MV-4-11 (cell line): ENCODE results near the gene TOMM5.
"Not testable (repeated sequence)": the region's sequence is repeated elsewhere in the genome, so short reads cannot be mapped to it uniquely, and the experiment has no call there.

Source experiments
- DNase-seq: peaks from one replicate; lab custom pipeline; 2025; lab: John Stamatoyannopoulos, UW

Gene TOMM5

DNA sequence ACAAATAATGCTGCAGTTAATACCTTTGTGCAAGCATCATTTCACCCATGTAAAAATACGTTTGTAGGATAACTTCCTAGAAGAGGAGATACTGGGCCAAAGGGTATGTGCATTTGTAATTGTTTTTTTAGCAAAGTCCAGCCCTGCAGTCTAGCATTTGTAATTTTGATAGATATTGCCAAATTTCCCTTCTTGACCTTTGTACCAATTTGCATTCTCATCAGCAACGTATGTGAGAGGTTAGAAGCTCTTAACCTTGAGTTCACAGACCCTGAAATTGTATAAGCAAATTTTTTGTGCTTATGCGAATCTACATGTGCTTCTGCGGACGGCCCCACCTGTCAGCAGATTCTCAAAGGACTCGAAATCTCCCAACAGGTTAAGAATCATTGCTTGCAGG lies 18.6 kb upstream of the TOMM5 start:
- DNase-seq = no peak

DNA sequence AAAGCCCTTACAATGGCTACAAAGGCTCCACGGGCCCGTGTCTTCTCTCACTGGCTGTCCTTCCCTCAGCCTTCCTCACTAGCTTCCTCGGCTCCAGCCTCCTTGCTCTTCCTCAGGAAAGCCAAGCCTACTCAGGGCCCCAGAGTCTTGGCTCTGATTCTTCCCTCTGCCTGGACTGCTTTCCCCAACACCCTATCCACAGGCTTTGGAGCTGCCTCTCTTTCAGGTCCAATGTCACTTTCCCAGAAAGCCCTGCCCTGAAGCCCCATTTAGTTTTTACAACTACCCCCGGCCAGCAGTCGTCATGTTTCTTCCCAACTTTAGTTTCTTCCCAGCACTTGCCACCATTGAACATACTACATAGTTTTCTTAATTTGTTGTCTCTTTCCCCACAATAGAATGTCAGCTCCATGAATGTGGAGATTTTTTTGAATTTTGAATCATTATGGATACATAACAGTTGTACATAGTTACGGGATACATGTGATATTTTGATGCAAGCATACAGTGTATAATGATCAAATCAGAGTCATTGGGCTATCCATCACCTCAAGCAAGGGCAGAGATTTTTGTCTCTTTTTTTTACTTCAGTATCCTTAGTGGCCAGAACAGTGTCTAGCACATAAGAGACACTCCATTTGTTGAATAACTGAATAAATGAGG lies 17.5 kb upstream of the TOMM5 start:
- DNase-seq = no peak

DNA sequence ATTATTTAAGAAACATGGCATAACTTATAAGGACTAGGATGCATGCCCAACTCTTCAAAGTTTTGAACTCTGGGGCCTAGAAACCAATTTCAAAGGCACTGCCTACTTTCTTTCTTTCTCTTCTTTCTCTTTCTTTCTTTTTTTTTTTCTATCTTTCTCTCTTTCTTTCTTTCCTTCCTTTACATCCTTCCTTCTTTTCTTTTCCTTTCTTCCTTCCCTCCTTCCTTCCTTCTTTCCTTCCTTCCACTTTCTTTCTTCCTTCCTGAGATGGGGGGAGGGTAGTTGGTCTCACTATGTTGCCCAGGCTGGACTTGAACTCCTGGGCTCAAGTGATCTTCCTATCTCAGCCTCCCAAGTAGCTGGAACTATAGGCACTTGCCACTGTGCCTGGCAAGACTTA lies 15.9 kb upstream of the TOMM5 start:
- DNase-seq = no peak

DNA sequence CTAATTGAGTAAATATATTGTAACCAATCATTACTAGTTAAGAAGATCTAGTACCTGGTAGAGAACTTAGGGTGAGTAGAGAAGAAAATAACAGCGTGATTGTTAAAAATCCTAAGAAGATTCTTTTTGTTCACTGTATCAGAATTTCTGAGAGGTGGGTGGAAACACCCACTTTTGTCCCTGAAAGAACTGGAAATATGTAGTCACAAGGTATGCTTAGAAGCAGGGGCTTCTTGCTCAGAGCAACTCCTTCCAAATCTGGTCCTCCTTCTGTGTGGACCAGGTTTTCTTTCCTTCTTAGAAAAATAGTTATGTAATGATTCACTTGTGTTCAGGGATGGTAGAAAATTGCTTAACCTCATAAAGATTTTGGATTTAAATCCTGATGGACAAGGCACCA lies 11.9 kb upstream of the TOMM5 start:
- no peak for DNase-seq

DNA sequence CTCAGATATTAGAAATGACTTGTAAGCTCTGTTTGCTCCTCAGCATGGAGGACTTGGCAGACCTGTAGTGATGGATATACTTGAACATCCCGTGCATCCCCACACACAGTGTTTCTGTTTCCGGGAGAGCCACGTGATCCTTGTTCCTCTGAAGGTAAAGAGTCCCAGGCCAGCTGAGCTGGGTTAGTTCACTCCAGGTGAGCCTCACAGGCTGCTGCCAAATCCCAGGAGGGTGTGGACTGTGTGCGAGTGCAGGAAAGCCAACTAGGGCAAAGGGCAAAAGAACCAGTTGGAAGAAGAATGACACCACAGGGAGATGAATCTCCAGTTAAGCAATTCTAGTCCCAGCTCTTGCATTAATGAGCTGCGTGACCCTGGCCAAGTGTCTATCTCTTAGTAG lies 10.4 kb upstream of the TOMM5 start:
- no peak for DNase-seq

DNA sequence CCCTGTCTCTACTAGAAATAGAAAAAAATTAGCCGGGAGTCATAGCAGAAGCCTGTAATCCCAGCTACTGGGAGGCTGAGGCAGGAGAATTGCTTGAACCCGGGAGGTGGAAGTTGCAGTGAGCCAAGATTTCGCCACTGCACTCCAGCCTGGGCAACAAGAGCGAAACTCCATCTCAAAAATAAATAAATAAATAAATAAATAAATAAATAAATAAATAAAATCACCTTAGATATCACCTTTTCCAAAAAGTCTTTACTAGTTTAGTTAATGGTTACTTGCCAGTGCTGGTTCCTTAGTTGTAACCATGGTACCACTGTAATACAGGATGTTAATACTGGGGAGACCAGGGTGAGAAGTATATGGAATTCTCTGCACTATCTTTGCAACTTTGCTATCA lies 9.7 kb upstream of the TOMM5 start:
- not testable (repeated sequence) for DNase-seq

DNA sequence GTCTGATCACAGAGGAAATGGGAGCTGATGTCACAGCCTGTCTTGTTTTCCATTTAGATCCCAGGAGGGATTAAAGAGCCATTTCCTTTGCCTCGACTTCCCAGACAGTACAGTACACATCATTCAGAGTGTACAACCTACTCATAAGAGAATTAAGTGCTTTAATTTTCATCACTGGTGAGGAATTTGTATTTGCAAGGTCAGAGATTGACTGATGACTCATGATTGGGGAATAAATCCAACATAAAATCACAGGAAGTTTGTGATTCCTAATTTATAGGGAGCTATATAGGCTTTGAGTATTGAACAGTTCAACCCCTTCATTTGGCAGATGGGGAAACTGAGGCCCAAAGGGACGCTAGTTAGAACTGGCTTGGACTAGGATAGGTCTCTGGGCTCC lies 4.1 kb upstream of the TOMM5 start:
- no peak for DNase-seq

DNA sequence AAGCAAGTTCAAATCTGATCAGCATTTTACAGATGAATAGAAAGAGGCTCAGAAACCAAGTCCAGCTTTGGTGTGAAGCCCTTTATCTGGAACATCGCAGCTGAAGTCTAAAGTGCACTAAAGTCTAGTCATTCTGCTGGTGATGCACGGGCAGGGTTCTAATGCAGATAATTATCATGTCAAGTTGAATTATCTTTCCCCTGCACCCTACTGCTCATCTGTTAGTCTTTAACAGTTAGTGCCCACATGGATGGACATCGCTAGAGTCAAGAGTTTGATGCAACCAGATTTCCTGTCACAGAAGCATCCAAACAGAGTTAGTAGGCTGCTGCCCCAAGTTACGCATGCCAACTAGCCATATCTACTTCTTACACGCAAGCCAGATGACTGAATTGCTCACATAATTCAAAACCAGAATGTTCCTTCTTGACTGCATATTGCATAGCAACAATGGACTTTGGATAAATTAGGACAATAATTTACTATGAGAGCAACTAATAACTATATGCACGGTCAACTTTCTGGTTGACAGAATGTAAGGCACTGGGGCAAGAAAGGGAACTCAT lies 1.6 kb upstream of the TOMM5 start:
- no peak for DNase-seq

DNA sequence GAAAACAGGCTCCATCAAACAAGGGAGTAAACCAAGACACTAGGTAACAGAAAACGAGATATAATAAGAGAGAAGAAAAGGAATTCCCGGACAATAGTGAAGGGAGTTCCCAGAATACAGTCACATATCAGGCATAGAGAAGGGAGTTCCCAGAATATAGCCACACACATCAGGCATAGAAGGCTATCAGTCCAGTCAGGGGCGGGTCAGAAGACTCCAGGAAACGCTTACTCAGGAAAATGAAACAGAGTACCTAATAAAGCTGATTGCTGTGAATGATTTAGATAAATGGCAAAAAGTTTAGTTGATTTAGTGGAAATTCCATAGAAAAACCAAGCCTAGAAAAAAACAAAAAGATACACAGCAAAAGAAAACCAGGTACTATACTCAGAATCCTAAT lies 4.9 kb downstream of the TOMM5 start:
- DNase-seq = no peak

DNA sequence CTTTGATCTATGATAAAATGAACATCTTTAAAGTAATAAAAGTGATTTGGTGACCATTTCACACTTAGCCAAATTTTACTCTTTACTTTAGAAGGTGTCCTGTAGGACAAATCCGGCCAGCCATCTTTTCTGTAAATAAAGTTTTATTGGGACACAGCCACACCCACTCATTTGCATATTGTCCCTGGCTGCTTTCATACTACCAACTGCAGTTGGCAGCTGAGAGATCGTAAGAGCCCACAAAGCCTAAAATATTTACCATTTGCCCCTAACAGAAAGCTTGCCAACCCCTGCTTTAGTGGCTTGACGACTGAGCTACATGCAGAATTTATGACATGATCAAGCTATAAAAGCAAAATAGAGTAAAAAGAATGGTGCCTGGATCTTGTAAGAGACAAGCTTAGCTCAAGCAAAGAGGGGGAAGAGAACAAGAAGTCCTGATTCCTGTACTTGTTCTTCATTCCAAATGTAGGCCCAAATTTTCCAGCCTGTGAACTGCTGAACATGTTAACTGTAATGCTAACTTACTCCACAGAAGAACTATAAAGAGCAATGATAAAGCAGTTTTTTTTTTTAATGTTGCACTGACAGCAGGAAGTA lies 8.8 kb downstream of the TOMM5 start:
- DNase-seq = no peak

DNA sequence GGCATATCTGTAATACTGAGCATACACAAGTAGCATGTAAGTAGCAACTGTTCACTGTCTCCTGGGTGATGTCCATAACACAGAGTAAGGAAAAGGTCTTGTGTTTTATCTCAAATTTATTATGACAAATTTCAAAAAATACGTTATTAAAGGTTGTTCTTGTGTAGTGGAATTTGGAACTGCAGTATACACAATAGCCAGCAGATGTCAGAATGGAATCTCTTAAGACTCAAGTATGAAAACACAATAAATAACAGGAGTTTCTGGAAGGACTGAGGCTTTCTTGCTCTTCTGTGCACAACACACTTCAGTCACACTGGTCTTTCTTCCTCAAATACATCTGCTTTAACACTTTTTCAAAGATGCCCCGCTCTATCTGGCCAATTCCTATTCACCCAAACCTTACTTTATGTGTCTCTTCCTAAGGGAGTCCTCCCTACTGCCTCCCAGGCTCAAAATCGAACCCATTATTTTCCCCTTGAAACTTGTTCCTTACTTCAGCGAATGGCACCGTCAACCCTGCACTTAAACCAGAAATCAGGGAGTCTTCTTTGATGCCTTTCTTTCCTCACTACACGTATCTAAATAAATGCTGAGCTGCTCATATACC lies 9.7 kb downstream of the TOMM5 start:
- DNase-seq = peak; percentile 41

DNA sequence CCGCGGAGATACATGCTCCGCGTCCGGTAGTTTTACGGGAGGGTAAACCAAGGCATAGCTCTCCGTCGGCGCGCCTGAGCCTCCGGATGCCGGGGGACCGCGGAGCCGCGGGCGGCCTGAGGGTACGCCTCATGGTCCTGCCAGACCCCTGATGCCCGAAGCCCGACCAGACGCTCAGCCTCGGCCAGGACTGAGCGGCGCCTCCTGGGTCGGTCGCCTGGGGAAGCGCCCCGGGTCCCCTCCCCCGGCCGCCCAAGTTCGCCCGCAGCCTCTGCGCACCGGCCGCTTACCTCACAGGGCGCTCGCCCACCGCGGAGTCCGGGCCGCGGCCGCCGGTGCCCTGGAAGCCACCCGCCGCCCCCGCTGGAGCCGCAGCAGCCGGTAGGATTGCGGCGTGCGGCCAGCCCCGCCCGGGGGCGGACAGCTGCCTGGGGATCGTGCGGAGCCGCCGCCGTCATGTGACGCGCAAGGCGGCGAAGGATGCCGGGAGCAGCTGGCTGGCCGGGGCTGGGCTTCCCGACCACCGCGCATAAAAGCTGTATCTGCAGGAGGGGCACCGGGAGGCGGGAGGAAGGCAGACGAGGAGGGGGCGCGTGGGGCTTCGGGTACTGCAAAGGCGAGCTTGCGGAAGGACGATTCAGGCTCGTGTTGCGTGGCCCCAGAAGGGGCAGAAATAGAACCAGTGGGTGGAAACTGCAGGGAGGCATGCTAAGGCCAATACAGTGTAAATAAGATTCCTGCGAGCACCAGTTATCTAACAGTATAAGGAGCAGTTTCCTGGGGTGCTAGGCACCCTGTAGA lies 16.3 kb downstream of the TOMM5 start, which contains the start of gene FBXO10:
TSS of gene FBXO10 (minus strand) at position 460 of the 801 bp plus-strand sequence. CDS start 34,612 bp downstream, outside the sequence.
- DNase-seq = peak; percentile 46

DNA sequence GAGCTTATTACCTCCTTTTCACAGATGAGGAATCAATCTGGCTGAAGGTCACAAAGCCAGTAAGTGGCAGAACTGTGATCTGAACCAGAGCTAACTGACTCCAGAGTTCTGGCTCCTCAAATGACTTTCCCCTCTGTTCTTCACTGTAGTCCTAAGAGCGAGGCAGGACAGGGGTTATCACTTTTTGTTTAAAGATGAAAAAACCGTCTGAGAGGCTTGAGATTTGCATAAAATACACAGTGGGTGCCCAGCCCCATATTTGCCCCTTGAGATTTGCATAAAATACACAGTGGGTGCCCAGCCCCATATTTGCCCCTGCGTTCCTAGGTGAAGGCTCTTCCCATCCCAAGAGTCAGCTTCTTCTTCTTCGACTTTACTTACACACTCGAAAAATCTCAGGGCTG lies 16.9 kb downstream of the TOMM5 start:
- no peak for DNase-seq

DNA sequence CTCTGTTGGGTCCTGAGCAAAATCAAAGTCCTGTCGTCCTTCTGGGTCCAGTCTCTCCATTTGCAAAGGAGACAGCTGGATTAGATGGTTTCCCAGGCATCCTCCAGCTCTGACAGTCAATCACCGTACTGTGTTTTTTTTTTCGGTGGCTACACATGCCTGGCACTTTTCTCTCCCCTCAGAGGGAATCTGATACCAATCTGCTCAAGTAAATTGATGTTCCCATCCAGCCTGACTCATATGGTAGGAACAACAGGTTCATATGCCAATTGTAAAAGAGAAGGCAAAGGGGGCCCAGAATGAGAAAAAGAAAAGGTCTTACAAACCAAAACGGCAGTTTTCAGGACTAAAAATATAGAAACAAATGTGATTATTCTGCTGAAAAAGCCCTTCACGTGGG lies 17.4 kb downstream of the TOMM5 start:
- no peak for DNase-seq

DNA sequence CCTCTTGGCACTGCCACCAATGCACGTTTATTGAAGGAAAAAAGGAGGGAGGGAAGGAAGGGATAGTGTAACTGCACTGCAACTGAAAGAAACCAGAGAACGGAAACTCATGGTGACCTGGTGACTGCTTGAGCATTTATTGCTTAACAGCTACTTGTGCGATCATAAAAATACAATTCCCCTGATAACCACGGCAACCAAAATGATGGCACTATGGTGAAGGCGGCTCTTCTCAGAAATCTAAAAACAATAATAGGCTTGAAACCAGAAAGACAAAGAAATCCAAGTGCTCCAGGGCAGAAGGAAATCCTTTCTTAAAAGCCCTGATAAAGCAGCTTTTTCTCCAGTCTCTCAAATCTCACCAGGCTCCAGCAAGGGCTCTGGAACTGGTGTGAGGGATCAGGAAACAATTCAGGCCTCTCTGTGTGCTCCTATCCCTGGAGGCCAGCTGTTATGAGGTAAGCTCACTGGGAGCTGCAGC lies 18.1 kb downstream of the TOMM5 start:
- DNase-seq = peak; percentile 76

DNA sequence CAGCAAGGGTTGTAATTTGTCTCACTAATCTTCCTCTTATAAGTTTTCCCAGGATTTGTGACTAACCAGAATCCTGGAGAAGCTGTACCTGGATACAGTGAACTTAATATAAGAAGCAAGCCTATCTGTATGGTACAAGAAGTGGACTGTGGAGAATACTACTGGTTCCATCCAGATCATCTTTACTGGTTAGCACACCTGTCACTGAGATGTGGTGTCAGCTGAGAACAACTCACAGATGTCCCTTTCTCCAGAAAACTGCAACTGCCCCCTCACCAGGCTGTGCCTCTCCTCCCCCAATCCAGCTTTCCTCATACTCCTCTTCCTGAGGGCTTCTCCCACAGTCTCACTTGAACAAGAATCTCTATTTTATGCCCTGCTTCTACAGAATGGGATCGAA lies 21.1 kb downstream of the TOMM5 start:
- no peak for DNase-seq

DNA sequence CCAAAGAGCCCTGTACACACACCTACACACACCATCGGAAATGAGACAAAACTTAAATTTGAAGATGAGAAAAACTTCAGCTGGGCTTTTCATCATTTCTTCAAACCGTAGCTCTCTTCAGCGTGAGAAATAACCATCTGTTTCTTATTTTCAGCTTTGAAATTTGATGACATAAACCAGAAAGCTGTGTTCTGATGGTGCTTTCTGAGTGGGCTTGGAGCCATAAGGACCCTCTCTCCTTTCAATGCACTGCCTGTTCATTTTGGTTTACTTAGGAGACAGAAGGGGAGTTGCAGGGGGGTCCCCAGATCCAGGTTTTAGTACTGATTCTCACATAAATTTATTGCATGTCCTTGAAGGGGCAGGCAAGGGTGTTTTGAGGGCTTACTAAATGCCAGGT lies 25.7 kb downstream of the TOMM5 start:
- no peak for DNase-seq

DNA sequence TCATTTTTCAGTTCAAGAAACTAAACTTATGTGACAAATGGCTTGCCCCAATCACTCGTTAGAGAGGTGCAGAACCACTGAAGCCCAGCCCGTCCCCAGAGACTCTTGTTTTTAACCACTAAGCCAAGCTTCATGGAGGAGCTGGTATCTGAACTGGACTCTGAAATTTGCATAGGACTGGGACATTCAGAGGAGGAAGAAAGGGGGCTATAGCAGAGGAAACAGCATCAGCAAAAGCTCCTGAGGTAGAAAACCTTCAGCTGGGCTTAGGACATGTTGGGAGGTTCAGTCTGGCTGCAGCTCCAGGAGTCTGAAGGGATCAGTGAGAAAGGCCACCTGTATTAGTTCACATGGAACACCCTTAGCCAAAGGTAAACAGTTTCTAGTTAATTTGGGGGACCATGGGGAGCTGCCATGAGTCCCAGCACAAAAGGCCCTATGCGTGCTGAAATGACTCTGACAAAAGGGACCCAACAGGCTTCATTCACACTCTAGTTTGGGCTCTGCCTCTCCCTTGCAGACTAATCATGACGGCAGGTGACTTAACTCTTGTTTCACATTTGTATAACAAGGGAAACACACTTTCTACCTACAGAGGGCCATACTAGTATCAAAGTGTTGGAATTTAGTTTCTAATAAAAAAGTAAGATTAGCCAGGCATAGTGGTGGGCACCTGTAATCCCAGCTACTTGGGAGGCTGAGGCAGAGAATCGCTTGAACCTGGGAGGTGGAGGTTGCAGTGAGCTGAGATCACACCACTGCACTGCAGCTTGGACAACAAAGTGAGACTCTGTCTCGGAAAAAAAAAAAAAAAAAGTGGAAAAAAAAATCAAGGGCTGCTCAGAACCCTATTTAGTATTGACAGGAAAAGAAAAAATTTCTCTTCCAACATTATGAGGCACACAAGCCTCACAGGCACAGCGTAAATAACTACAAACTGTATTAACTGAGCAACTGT lies 26.5 kb downstream of the TOMM5 start:
- no peak for DNase-seq

DNA sequence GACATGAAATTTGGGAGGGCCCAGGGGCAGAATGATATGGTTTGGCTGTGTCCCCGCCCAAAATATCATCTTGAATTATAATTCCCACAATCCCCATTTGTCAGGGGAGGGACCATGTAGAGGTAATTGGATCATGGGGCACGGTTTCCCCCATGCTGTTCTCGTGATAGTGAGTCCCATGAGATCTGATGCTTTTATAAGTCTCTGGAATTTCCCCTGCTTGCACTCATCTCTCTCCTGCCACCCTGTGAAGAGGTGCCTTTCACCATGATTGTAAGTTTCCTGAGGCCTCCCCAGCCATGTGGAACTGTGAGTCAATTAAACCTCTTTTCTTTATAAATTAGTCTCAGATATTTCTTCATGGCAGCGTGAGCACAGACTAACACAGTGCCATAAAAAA lies 27.5 kb downstream of the TOMM5 start:
- no peak for DNase-seq

DNA sequence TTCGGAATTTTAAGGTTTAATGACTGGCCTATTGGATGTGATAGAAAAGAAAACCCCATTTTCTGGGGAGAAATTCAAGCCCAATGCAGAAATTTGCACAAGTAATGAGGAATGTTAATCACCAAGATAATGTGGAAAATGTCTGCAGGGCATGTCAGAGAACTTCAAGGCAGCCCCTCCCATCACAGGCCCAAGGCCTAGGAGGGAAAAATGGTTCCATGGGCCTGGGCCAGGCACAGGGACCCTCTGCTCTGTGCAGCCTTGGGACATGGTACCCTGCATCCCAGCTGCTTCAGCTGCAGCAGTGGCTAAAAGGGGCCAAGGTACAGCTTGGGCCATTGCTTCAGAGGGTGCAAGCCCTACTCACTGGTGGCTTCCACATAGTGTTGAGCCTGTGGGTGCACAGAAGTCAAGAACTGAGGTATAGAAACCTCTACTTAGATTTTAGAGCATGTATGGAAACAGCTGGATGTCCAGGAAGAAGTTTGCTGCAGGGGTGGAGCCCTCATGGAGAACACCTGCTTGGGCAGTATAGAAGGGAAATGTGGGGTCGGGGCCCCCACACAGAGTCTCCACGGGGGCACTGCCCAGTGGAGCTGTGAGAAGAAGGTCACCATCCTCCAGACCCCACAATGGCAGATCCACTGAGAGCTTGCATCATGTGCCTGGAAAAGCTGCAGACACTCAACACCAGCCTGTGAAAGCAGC lies 28.4 kb downstream of the TOMM5 start:
- no peak for DNase-seq

DNA sequence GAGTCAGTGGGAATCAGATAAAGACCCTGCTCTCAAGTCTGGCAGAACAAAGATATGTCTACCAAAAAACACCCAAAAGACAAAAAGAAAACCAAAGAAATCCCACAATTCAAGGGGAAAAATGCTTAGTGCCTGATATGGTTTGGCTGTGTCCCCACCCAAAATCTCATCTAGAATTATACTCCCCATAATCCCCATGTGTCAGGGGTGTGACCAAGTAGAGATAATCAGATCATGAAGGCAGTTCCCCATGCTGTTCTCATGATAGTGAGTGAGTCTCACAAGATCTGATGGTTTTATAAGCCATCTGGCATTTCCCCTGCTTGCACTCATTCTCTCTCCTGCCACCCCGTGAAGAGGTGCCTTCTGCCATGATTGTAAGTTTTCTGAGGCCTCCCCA lies 29.6 kb downstream of the TOMM5 start:
- DNase-seq = no peak
